Adrenal gland (tissue), 12 donors: ENCODE data around the gene DES. TPM values are rescaled to one million over a fixed set of nuclear protein-coding genes. Genes with fewer than 3 reads are reported as not detected.
A peak's percentile ranks its signal among the peaks of the same experiment; 100 is the strongest.

Experiments used
- DNase-seq, 7 donors: peaks; one replicate each; pipeline ENCODE4 v3.0.0-alpha.2; 2019 to 2020
- H3K27ac ChIP-seq, 5 donors: fragments of 200-600 bp; sonication (generic) in 4 of 5; 1 replicate in 3 of 5; 2 replicates in 2 of 5; pipeline versions ENCODE4 v1.5.1 to v1.8.0; 2016 to 2020; ENCODE audit warnings: mild to moderate bottlenecking in 1 of 5
- H3K27me3 ChIP-seq: fragments of 200-600 bp; 2 replicates; pipeline ENCODE4 v1.8.0; 2021
- H3K36me3 ChIP-seq, 2 donors: fragments of 200-600 bp; replicated peaks in 1 of 2; 1 replicate in 1 of 2; 2 replicates in 1 of 2; pipeline versions ENCODE4 v1.5.1 to v1.8.0; 2018 to 2022
- H3K4me1 ChIP-seq, 2 donors: fragments of 200-600 bp; replicated peaks in 1 of 2; 1 replicate in 1 of 2; 2 replicates in 1 of 2; pipeline versions ENCODE4 v1.5.1 to v1.8.0; 2018 to 2021
- H3K4me3 ChIP-seq, 4 donors: fragments of 200-600 bp; sonication (generic) in 3 of 4; one replicate each; pipeline ENCODE4 v1.5.1; 2016 to 2018
- H3K9me3 ChIP-seq, 3 donors: fragments of 200-600 bp; sonication (generic) in 1 of 3; replicated peaks in 1 of 3; 1 replicate in 2 of 3; 2 replicates in 1 of 3; pipeline versions ENCODE4 v1.5.1 to v1.8.0; 2016 to 2021
- POLR2A ChIP-seq, 2 donors: fragments of 450-650 bp; IDR thresholded peaks; one replicate each; pipeline ENCODE4 v1.6.1; 2017; ENCODE audit warnings: antibody characterized with exemption in 2 of 2, mild to moderate bottlenecking in 2 of 2, moderate library complexity in 1 of 2
- WGBS, 4 donors: extraction: QIAGEN DNeasy Blood & Tissue Kit in 2 of 4; methylation state at CpG; one replicate each; pipeline versions ENCODE4 v1.1.5 to v1.1.7; 2013 to 2017; 5-methylcytosine and 5-hydroxymethylcytosine counted together
- intact Hi-C, 2 donors: fragments of 100-400 bp; cut with DNase I; formaldehyde crosslinking; loops; one replicate each; pipeline versions ENCODE4 v1.14.1 to v1.15.0; 2022 to 2023
- polyA plus RNA-seq, 3 donors: library from polyadenylated mRNA; stranded (reverse); fragments of 200-250 nt in 2 of 3; fragments of 350-450 nt in 1 of 3; fragmentation: Illumina TruSeq in 1 of 3; extraction: RNeasy Lipid Tissue Mini Kit (QIAGEN cat#74804) in 1 of 3; gene quantifications; one replicate each; pipeline ENCODE4 v1.2.3, GENCODE V29; 2013 to 2014
- total RNA-seq, 9 donors: library from RNA; depleted of rRNA in 4 of 9; stranded (reverse); fragments of >200 nt in 4 of 9; fragments of 120-200 nt in 1 of 9; fragmentation: NEBNext Ultra II Directional in 1 of 9; extraction: Animal tissue kit (Norgen Biotek cat#: 25700) in 1 of 9; gene quantifications; one replicate each; pipeline versions ENCODE4 v1.1.0 to v1.2.4, GENCODE V29; 2013 to 2023
- TF ChIP-seq, protein P1 (sequence below), 6 experiments: fragments of 450-650 bp in 4 of 6; fragments of 200-600 bp in 2 of 6; sonication (generic) in 1 of 6; IDR thresholded peaks; 1 replicate in 5 of 6; 2 replicates in 1 of 6; pipeline versions ENCODE4 v1.5.1 to v1.8.0; 2016 to 2021; ENCODE audit warnings: antibody characterized with exemption in 6 of 6, mild to moderate bottlenecking in 2 of 6, moderate library complexity in 1 of 6
- donor health status: healthy with polysubstance abuse.
- donor health status: Bipolar disorder and iron deficiency.
- donor health status: DM: yes; HTN: yes; CAD: no.
- donor health status: DM: no; HTN: no; CAD: no.
- donor health status: DM: no; HTN: no; CAD: no.
- donor health status: DM: yes; HTN: yes; CAD: no.

Gene DES
- total and polyA plus RNA-seq, 12 donors, result 0.94 to 283 (median 11.4) TPM

DNA sequence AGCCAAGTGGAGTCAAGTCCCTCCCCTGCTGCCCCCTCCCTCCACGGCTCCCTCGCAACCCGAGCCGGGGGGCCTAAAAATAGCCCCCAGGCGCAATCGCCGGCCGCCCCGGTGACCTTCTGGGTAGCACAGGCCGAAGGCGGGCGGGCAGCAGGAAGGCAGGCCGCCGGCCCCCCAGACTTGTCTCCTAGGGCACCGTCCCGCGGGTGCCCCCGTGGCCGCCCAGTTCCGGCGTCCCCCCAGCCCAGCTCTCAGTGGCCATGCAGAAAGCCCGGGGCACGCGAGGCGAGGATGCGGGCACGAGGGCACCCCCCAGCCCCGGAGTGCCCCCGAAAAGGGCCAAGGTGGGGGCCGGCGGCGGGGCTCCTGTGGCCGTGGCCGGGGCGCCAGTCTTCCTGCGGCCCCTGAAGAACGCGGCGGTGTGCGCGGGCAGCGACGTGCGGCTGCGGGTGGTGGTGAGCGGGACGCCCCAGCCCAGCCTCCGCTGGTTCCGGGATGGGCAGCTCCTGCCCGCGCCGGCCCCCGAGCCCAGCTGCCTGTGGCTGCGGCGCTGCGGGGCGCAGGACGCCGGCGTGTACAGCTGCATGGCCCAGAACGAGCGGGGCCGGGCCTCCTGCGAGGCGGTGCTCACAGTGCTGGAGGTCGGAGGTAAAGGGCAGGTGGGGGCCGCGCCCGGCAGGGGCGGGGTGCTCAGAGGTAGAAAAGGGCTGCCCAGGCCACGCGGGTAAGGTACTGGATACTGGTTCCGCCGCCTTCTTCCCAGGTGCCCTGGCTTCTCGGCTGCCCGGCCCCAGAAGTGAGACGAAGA lies 16.7 kb downstream of the DES start, which contains the start of gene SPEG:
SPEG (plus strand) TSS at position 126 of the 808 bp plus-strand sequence; CDS start at position 261, 135 bp downstream.
- no peaks in the 10 kb centered on the region for H3K4me1 ChIP-seq
- no peak for TF ChIP-seq POLR2A (IDR thresholded peaks at IDR 0.05)
- TF ChIP-seq, protein P1, sequence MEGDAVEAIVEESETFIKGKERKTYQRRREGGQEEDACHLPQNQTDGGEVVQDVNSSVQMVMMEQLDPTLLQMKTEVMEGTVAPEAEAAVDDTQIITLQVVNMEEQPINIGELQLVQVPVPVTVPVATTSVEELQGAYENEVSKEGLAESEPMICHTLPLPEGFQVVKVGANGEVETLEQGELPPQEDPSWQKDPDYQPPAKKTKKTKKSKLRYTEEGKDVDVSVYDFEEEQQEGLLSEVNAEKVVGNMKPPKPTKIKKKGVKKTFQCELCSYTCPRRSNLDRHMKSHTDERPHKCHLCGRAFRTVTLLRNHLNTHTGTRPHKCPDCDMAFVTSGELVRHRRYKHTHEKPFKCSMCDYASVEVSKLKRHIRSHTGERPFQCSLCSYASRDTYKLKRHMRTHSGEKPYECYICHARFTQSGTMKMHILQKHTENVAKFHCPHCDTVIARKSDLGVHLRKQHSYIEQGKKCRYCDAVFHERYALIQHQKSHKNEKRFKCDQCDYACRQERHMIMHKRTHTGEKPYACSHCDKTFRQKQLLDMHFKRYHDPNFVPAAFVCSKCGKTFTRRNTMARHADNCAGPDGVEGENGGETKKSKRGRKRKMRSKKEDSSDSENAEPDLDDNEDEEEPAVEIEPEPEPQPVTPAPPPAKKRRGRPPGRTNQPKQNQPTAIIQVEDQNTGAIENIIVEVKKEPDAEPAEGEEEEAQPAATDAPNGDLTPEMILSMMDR (IDR thresholded peaks at IDR 0.05), result no peak
- H3K27ac ChIP-seq, result no peak within 1 kb of the TSS
- intact Hi-C loops, result no loop called here
- WGBS, 4 donors, result 13 to 70% (median 25%) methylated on average over 7 to 77 of the region's 77 CpGs
- no peaks in the 10 kb centered on the region for H3K36me3 ChIP-seq
- H3K4me3 ChIP-seq, result peak within 1 kb of the TSS in 1 of 4 donors; percentile 26
- H3K27me3 ChIP-seq, result peaks cover 17% of the 10 kb centered on the region
- H3K9me3 ChIP-seq, result no peaks in the 10 kb centered on the region
- no peak for DNase-seq

GRCh38 chr2:219435701-219436100 lies 17.5 kb downstream of the DES start:
- H3K36me3 ChIP-seq, result no peaks in the 10 kb centered on the region
- no peak overlapping the region for H3K27ac ChIP-seq
- no peaks in the 10 kb centered on the region for H3K4me1 ChIP-seq
- TF ChIP-seq, protein P1 (IDR thresholded peaks at IDR 0.05), result no peak
- no peak for TF ChIP-seq POLR2A (IDR thresholded peaks at IDR 0.05)
- H3K9me3 ChIP-seq, result no peaks in the 10 kb centered on the region
- peaks cover 17% of the 10 kb centered on the region for H3K27me3 ChIP-seq
- DNase-seq, result no peak
- intact Hi-C loops, result no loop called here
- no peak overlapping the region for H3K4me3 ChIP-seq
- WGBS, 4 donors, result 86 to 91% (median 90%) methylated on average over 4 to 6 of the region's 6 CpGs

GRCh38 chr2:219436491-219436890 lies 18.3 kb downstream of the DES start:
- TF ChIP-seq POLR2A (IDR thresholded peaks at IDR 0.05), result no peak
- TF ChIP-seq, protein P1 (IDR thresholded peaks at IDR 0.05), result no peak
- intact Hi-C loops, result no loop called here
- DNase-seq, result no peak

DNA sequence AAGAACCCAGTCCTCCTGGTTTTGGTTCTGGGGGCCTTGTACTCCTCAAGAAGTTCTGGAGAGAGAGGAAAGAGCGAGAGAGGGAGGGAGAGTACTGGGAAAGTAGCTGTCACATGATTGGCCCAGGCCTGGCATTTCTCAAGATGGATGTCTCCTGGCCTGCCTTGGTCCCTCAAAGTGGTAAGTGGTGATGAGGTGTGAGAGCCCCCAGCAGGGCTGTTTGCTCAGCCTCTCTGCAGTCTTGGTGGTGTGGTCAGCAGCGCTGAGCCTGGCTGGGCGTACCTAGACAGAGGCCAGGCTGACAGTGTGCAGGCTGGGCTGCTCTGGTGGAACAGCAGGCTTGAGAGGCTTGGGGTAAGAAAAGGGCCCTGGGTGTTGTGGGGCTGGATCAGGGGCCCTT lies 19.0 kb downstream of the DES start:
- Histone ChIP-seq H3K36me3 (no peaks in the 10 kb centered on the region), H3K27ac (no peak overlapping the region), H3K27me3 (peaks cover 23% of the 10 kb centered on the region), H3K9me3 (no peaks in the 10 kb centered on the region), H3K4me3 (no peak overlapping the region), H3K4me1 (peaks cover 0 to 10% of the 10 kb centered on the region in 2 donors)
- intact Hi-C loops, result no loop called here
- DNase-seq, result no peak
- TF ChIP-seq, protein P1 (IDR thresholded peaks at IDR 0.05), result no peak
- TF ChIP-seq POLR2A (IDR thresholded peaks at IDR 0.05), result no peak
- WGBS, 4 donors, result 82 to 100% (median 90%) methylated on average over 3 of the region's 3 CpGs

More at GRCh38 chr2:219436491-219436890, 18.3 kb downstream of the DES start:
- Histone ChIP-seq H3K4me3 (no peak overlapping the region), H3K27ac (no peak overlapping the region), H3K4me1 (peaks cover 0 to 4% of the 10 kb centered on the region in 2 donors), H3K27me3 (peaks cover 20% of the 10 kb centered on the region), H3K36me3 (no peaks in the 10 kb centered on the region), H3K9me3 (no peaks in the 10 kb centered on the region)
- 82 to 91% (median 89%) methylated on average over 5 of the region's 5 CpGs for WGBS, 4 donors
